GM18502 (cell line): Measurements from ENCODE around the gene ABLIM2.
"Not testable (repeated sequence)": the region's sequence is repeated elsewhere in the genome, so short reads cannot be mapped to it uniquely, and the experiment has no call there.

Source experiments
- ATAC-seq: cut with Tn5 transposase; IDR thresholded peaks from one replicate; pipeline ENCODE4 v1.9.1; 2021; ENCODE audit warnings: mild to moderate bottlenecking; ENCODE audit not compliant: unreplicated experiment, poor library complexity

ABLIM2 gene

GRCh38 chr4:7929118-7929951 lies 229.3 kb downstream of the ABLIM2 start:
- no peak for ATAC-seq

- ATAC-seq = no peak
These were observed 229.9 kb downstream of the ABLIM2 start for GRCh38 chr4:7928711-7929110.

- no peak for ATAC-seq
These were observed 231.8 kb downstream of the ABLIM2 start for GRCh38 chr4:7926822-7927221.

GRCh38 chr4:7924570-7924969 lies 234.0 kb downstream of the ABLIM2 start:
- no peak for ATAC-seq

GRCh38 chr4:7924163-7924562 lies 234.4 kb downstream of the ABLIM2 start:
- ATAC-seq = no peak

DNA sequence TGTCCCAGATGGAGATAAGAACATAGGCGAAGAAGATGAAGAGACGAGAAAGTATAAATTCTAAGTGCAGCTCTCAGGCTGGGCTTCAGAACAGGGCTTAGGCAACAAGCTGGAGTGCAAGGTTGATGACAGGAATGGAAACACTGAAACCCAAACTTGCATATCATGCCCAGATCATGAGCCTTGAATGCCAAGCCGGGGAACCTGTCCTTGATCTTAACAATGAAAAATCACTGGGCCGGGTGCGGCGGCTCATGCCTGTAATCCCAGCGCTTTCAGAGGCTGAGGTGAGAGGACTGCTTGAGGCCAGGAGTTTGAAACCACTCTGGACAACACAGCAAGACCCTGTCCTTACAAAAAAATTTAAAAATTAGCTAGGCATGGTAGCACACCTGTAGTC lies 236.1 kb downstream of the ABLIM2 start:
- no peak for ATAC-seq

GRCh38 chr4:7918981-7919380 lies 239.6 kb downstream of the ABLIM2 start:
- ATAC-seq = no peak

GRCh38 chr4:7918187-7918586 lies 240.4 kb downstream of the ABLIM2 start:
- ATAC-seq = not testable (repeated sequence)

DNA sequence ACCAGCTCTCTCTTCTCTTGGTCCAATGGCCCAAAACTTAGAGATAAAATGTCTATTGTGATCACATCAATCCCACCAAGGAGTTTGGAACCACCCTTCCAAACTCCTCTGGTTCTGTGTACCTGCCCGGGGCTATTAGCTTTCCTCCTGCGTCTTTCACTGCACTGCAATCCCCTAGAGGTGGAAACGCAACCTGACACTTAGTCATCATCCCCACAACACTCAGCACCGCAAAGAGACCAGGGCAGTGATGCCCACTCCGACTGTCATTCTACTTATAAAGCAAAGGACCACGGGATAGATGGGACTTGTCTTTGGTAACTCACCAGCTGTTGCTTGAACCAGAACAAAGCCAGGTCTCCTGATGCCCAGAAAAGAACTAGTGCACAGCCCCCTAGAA lies 240.9 kb downstream of the ABLIM2 start:
- no peak for ATAC-seq

- no peak for ATAC-seq
These were observed 242.8 kb downstream of the ABLIM2 start for GRCh38 chr4:7915875-7916242.
